B cell (primary cell): ENCODE measurements around the gene S100A4. TPM values are rescaled to one million over a fixed set of nuclear protein-coding genes. Genes with fewer than 3 reads are reported as not detected.

Experiments used
- ATAC-seq: fragments of 200-7000 bp; cut with Tn5 transposase; one replicate; pipeline ENCODE4 v1.10.0; 2021; ENCODE audit warnings: low read depth, mild to moderate bottlenecking, moderate number of reproducible peaks, moderate library complexity
- CTCF ChIA-PET: fragments of 350-600 bp; sonication (Branson Sonifier 250); formaldehyde crosslinking; loops from one replicate; lab custom pipeline; 2021; ENCODE audit warnings: antibody characterized with exemption, inconsistent platforms; lab: Charles Lee
- POLR2A ChIA-PET: fragments of 350-600 bp; sonication (Branson Sonifier 250); formaldehyde crosslinking; loops from one replicate; lab custom pipeline; 2021; ENCODE audit warnings: antibody characterized with exemption; lab: Charles Lee
- DNase-seq: peaks from one replicate; pipeline ENCODE4 v3.0.0; 2013
- H2AFZ ChIP-seq: 2 replicates; pipeline ENCODE4 v1.6.1; 2012; ENCODE audit warnings: mild to moderate bottlenecking, low read depth, low read length; ENCODE audit not compliant: insufficient read depth, poor library complexity, severe bottlenecking
- H3K27ac ChIP-seq, 2 donors: 1 replicate in 1 of 2; 2 replicates in 1 of 2; pipeline ENCODE4 v1.5.1; 2012 to 2013; ENCODE audit warnings: low read length in 2 of 2, mild to moderate bottlenecking in 2 of 2, moderate library complexity in 1 of 2
- H3K27me3 ChIP-seq, 4 experiments: fragments of 200-600 bp in 1 of 4; sonication (generic) in 1 of 4; replicated peaks in 1 of 4; 1 replicate in 2 of 4; 2 replicates in 2 of 4; pipeline versions ENCODE4 v1.6.1 to v1.7.0; 2013 to 2016; ENCODE audit warnings: low read length in 3 of 4, mild to moderate bottlenecking in 2 of 4, mixed read lengths in 1 of 4, moderate library complexity in 1 of 4; ENCODE audit not compliant: insufficient read depth in 4 of 4, control insufficient read depth in 3 of 4; ENCODE audit errors: control extremely low read depth in 1 of 4
- H3K36me3 ChIP-seq, 2 experiments: replicated peaks in 1 of 2; 1 replicate in 1 of 2; 2 replicates in 1 of 2; pipeline versions ENCODE4 v1.6.1 to v1.7.1; 2013; ENCODE audit warnings: low read length in 1 of 2; ENCODE audit not compliant: insufficient read depth in 2 of 2, control insufficient read depth in 1 of 2; ENCODE audit errors: control extremely low read depth in 1 of 2, extremely low read depth in 1 of 2
- H3K4me1 ChIP-seq, 2 donors: fragments of 200-600 bp in 1 of 2; sonication (generic) in 1 of 2; 1 replicate in 1 of 2; 2 replicates in 1 of 2; pipeline versions ENCODE4 v1.5.1 to v1.6.1; 2013 to 2017; ENCODE audit warnings: low read length in 2 of 2; ENCODE audit not compliant: control insufficient read depth in 2 of 2, insufficient read depth in 2 of 2
- H3K4me2 ChIP-seq: replicated peaks from 2 replicates; pipeline ENCODE3; 2012; ENCODE audit warnings: mild to moderate bottlenecking, low read depth, low read length; ENCODE audit not compliant: poor library complexity, severe bottlenecking
- H3K4me3 ChIP-seq, 5 experiments: fragments of 200-600 bp in 1 of 5; sonication (generic) in 1 of 5; 1 replicate in 3 of 5; 2 replicates in 2 of 5; pipeline versions ENCODE4 v1.5.1 to v1.7.0; 2011 to 2016; ENCODE audit warnings: low read length in 4 of 5, mild to moderate bottlenecking in 4 of 5, low read depth in 2 of 5, control low read depth in 1 of 5, moderate library complexity in 1 of 5; ENCODE audit not compliant: insufficient read depth in 1 of 5; ENCODE audit errors: control extremely low read depth in 1 of 5, extremely low read depth in 1 of 5
- H3K79me2 ChIP-seq: fragments of 200-600 bp; sonication (generic); one replicate; pipeline ENCODE4 v1.6.0; 2016; ENCODE audit warnings: low read length; ENCODE audit not compliant: control insufficient read depth, insufficient read depth
- H3K9ac ChIP-seq: fragments of 200-600 bp; sonication (generic); 2 replicates; pipeline ENCODE4 v1.6.1; 2017; ENCODE audit warnings: mild to moderate bottlenecking, low read length, moderate library complexity
- H3K9me3 ChIP-seq, 3 donors: one replicate each; pipeline versions ENCODE4 v1.6.1 to v1.7.1; 2013; ENCODE audit warnings: low read length in 2 of 3; ENCODE audit not compliant: control insufficient read depth in 2 of 3, insufficient read depth in 1 of 3; ENCODE audit errors: control extremely low read depth in 1 of 3
- H4K20me1 ChIP-seq: 2 replicates; pipeline ENCODE4 v1.6.0; 2012; ENCODE audit warnings: mild to moderate bottlenecking, low read length; ENCODE audit not compliant: insufficient read depth, control insufficient read depth, poor library complexity, severe bottlenecking
- H3K27ac Mint-ChIP-seq: one replicate; pipeline ENCODE4 v1.8.0; 2021; ENCODE audit warnings: mixed read lengths
- H3K27me3 Mint-ChIP-seq: one replicate; pipeline ENCODE4 v1.8.0; 2021; ENCODE audit warnings: mixed read lengths
- H3K4me1 Mint-ChIP-seq: one replicate; pipeline ENCODE4 v1.8.0; 2021; ENCODE audit warnings: mixed read lengths
- H3K4me3 Mint-ChIP-seq: one replicate; pipeline ENCODE4 v1.8.0; 2021; ENCODE audit warnings: mixed read lengths
- H3K9me3 Mint-ChIP-seq: one replicate; pipeline ENCODE4 v1.8.0; 2022; ENCODE audit warnings: mixed read lengths; ENCODE audit not compliant: insufficient read depth
- EZH2 ChIP-seq: IDR thresholded peaks from 2 replicates; pipeline ENCODE4 v1.6.1; 2012; ENCODE audit warnings: borderline replicate concordance, low read depth, mild to moderate bottlenecking, moderate library complexity, low read length; ENCODE audit not compliant: insufficient read depth, poor library complexity, severe bottlenecking
- WGBS: methylation state at CpG from one replicate; pipeline ENCODE4 v1.1.5; 2013; ENCODE audit warnings: missing lambda C conversion rate; ENCODE audit not compliant: insufficient coverage; 5-methylcytosine and 5-hydroxymethylcytosine counted together
- intact Hi-C: fragments of 100-400 bp; cut with micrococcal nuclease; formaldehyde crosslinking; loops from one replicate; pipeline ENCODE4 v1.10.0; 2022
- polyA plus RNA-seq: library from polyadenylated mRNA; depleted of rRNA; stranded (reverse); fragments of >200 nt; gene quantifications from 2 replicates; pipeline ENCODE4 v1.2.3, GENCODE V29; 2012
- total RNA-seq, 2 donors: library from RNA; stranded (reverse); fragments of 120-200 nt in 1 of 2; gene quantifications; 1 replicate in 1 of 2; 2 replicates in 1 of 2; pipeline versions ENCODE4 v1.2.3 to v1.2.4, GENCODE V29; 2013 to 2022
- TF ChIP-seq, protein P1 (sequence below): fragments of 200-600 bp; IDR thresholded peaks from one replicate; pipeline ENCODE4 v1.8.0; 2022; ENCODE audit warnings: antibody characterized with exemption, mild to moderate bottlenecking

S100A4 gene
- total and polyA plus RNA-seq, 2 donors (not counting 1 experiment from before 2014, with no cell fraction given): 62.7 to 150 TPM

DNA sequence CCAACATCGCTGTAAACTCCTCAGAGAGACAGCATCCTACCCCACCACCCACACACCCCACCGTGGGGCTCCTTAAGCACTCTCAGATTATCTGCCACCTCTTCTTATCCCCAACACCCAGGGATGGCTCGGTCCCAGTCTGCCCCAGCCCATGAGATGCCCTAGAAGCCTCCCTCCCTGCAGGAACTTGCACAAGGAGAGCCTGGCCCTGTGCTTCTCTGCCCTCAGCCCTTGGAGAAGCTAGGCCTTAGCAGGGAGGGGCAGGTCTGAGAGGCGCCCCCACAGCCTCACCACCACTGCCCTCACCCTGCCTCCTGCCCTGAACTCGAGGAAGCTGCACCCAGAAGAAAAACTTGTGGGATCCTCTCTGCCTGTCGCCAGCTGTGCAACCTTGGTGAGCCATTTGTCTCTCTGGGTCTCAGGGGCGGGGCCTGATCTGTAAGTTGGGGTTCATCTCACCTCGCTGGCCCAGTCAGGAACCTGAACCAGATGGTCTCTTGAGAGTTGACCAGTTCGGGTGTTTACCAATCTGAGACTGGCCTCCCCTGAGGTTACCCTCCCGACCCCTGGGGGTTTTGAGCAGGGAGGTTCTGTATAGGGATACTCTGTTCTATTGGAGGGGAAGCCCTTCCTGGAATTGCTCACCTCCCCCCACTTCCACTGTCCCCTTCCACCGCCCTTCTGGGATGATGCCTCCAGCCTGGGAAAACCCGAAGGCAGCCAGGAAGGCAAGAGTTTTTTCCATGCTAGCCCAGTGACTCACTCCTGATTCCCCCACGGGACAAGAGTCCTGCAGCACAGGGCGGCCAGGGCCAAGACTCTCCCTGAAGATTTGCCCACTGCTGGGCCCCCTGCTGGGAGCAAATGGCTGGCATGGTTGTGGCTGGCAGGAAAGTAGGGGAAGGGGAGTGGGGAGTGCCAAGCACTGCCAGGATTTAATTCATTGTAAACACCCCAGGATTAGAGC is 3.4 kb upstream of the S100A4 start, which contains the start of gene S100A3:
Gene S100A3, minus strand, starts transcription at position 537 of the 967 bp plus-strand sequence. CDS start 773 bp downstream, outside the sequence.
- no peak within 1 kb of the TSS for H3K4me2 ChIP-seq
- peaks cover 31% of the 10 kb centered on the region for H3K4me1 Mint-ChIP-seq
- H3K27me3 Mint-ChIP-seq: peaks cover 16% of the 10 kb centered on the region
- TF ChIP-seq, protein P1, sequence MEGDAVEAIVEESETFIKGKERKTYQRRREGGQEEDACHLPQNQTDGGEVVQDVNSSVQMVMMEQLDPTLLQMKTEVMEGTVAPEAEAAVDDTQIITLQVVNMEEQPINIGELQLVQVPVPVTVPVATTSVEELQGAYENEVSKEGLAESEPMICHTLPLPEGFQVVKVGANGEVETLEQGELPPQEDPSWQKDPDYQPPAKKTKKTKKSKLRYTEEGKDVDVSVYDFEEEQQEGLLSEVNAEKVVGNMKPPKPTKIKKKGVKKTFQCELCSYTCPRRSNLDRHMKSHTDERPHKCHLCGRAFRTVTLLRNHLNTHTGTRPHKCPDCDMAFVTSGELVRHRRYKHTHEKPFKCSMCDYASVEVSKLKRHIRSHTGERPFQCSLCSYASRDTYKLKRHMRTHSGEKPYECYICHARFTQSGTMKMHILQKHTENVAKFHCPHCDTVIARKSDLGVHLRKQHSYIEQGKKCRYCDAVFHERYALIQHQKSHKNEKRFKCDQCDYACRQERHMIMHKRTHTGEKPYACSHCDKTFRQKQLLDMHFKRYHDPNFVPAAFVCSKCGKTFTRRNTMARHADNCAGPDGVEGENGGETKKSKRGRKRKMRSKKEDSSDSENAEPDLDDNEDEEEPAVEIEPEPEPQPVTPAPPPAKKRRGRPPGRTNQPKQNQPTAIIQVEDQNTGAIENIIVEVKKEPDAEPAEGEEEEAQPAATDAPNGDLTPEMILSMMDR: no peak
- TF ChIP-seq EZH2: no peak
- DNase-seq: no peak
- ATAC-seq: no peak
- H3K27me3 ChIP-seq: peaks cover 0 to 5% (median 0%) of the 10 kb centered on the region in 4 experiments
- H3K27ac ChIP-seq: no peak within 1 kb of the TSS
- H3K9me3 Mint-ChIP-seq: no peaks in the 10 kb centered on the region
- H3K36me3 ChIP-seq: no peaks in the 10 kb centered on the region
- H2AFZ ChIP-seq: no peak within 1 kb of the TSS
- H3K4me1 ChIP-seq: peaks cover 22 to 28% of the 10 kb centered on the region in 2 donors
- no peak within 1 kb of the TSS for H3K4me3 Mint-ChIP-seq
- intact Hi-C loops: no loop called here
- H4K20me1 ChIP-seq: no peaks in the 10 kb centered on the region
- 78% methylated on average over 11 of the region's 14 CpGs for WGBS
- CTCF ChIA-PET: interaction anchor here (1.6 to 7.5 kb wide), 2 partner anchors 14 to 16 kb away, joined by 5 to 59 read pairs; partner anchors contain the start of gene S100A6
- no peaks in the 10 kb centered on the region for H3K79me2 ChIP-seq
- no peak within 1 kb of the TSS for H3K9ac ChIP-seq
- POLR2A ChIA-PET: no interaction called here
- H3K9me3 ChIP-seq: no peaks in the 10 kb centered on the region
- no peak within 1 kb of the TSS for H3K4me3 ChIP-seq
- peak within 1 kb of the TSS; percentile 37 for H3K27ac Mint-ChIP-seq
